GM23338 (cell line): ENCODE data around the gene F8.

ENCODE experiments used
- CTCF ChIP-seq, 2 experiments: fragments of 200-600 bp in 1 of 2; sonication (generic) in 1 of 2; conservative IDR thresholded peaks; 2 replicates each; pipeline versions ENCODE4 v1.5.1 to v1.6.1; 2016 to 2017; ENCODE audit warnings: antibody characterized with exemption in 2 of 2, low read depth in 2 of 2, mild to moderate bottlenecking in 2 of 2, moderate library complexity in 1 of 2
- EZH2 ChIP-seq: fragments of 200-600 bp; sonication (generic); IDR thresholded peaks from one replicate; pipeline ENCODE4 v1.8.0; 2017; ENCODE audit warnings: antibody characterized with exemption, mild to moderate bottlenecking, low read depth; ENCODE audit not compliant: unreplicated experiment
- POLR2AphosphoS5 ChIP-seq: IDR thresholded peaks from 2 replicates; pipeline ENCODE4 v1.6.1; 2016; ENCODE audit warnings: antibody characterized with exemption, low read depth

- TF ChIP-seq POLR2AphosphoS5 = no peak
- no peak for TF ChIP-seq EZH2
- TF ChIP-seq CTCF (conservative IDR thresholded peaks at IDR 0.05; ENCODE audit: low read depth in 2 of 2) = no peak
Measured at GRCh38 chrX:154806837-154807501, 215.6 kb downstream of the F8 start.
